GM19452 (cell line): ENCODE data around the gene RNF180.
A peak's percentile ranks its signal among the peaks of the same experiment; 100 is the strongest.
"Not testable (repeated sequence)": the region's sequence is repeated elsewhere in the genome, so short reads cannot be mapped to it uniquely, and the experiment has no call there.

ENCODE experiments used
- ATAC-seq: cut with Tn5 transposase; IDR thresholded peaks from one replicate; pipeline ENCODE4 v1.9.1; 2021; ENCODE audit not compliant: unreplicated experiment

The RNF180 gene

GRCh38 chr5:64180661-64181343, 15.2 kb downstream of the RNF180 start:
- no peak for ATAC-seq

GRCh38 chr5:64181440-64181839, 15.8 kb downstream of the RNF180 start:
- no peak for ATAC-seq

GRCh38 chr5:64183956-64184355, 18.3 kb downstream of the RNF180 start:
- no peak for ATAC-seq

- ATAC-seq = no peak
Observed at GRCh38 chr5:64184832-64185231, 19.2 kb downstream of the RNF180 start.

DNA sequence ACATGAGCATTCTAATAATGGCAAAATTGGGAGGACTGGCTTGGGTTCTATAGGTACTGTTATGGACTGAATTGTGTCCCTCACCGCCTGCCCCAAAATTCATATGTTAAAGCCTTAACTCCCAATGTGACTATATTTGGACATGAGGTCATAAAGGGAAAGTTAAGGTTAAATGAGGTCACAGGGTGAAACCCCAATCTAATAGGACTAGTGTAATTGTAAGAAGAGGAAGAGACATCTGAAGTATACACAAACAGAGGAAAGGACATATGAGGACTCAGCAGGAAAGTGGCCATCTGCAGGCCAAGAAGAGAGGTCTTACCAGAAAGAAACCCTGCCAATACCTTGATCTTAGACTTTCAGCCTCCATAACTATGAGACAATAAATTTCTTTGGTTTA, 23.1 kb downstream of the RNF180 start:
- no peak for ATAC-seq

DNA sequence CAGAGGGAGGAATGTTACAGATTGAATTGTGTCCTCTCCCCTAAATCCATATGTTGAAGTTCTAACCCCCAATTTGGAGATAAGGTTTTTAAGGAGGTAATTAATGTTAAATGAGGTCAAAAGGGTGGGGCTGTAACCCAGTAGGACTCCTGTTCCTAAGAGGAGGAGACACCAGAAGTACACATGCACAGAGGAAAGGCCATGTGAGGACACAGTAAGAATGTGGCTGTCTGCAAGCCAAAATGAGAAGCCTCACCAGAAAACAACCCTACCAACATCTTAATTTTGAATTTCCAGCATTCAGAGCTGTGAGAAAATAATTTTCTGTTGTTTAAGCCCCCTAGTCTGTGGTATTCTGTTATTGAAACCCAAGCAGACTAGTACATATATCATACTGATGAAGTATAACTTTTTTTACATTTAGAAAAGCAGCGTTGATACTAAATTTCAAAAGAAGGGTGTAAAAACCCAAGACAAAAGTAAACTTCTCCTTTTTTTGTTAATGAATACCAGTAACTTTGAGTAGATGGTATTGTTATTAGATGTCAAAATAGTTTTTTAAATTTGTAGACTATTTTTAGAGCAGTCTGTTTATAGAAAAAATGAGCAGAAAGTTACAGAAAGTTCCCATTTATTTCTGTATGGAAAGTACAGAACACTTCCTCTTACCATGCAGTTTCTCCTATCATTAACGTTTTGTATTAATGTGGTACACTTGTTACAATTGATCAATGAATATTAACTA, 25.1 kb downstream of the RNF180 start:
- no peak for ATAC-seq

GRCh38 chr5:64195981-64196380, 30.3 kb downstream of the RNF180 start:
- no peak for ATAC-seq

DNA sequence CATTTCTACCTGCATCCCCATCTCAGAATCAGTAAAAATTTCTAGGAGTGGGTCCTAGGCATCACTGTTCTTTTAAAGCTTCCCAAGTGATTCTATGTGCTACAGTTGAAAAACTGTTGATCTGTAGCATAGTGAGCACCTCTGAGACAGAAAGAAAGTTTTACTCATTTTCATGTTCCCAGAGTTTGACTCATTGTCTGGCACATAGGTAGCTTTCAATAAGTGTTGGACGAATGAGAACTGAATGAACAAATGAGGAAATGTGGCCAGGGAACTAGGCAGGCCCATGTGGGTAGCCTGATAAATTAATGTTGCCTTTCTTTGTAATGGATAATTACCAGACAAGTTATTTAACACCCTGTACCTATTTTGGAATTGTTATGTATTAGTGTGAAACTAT, 33.8 kb downstream of the RNF180 start:
- no peak for ATAC-seq

DNA sequence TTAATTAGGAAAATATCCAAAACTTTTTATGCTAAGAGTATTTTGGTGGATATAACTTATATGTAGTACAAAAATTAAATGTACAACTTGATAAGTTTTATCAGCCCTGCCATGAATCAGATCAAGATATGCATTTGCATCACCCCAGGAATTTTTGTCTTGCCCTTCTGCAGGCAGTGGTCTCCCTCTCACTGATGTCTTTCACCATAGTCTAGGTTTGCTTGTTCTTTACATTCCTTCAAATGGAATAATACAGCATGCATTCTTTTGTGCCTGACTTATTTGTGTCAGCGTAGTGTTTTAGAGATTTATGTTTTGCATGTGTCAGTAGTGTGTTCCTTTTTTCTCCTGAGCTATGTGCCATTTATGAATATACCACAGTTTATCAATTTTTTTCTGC, 36.4 kb downstream of the RNF180 start:
- no peak for ATAC-seq

GRCh38 chr5:64206653-64207052, 41.0 kb downstream of the RNF180 start:
- ATAC-seq = no peak

- no peak for ATAC-seq
Observed at GRCh38 chr5:64207978-64208377, 42.3 kb downstream of the RNF180 start.

DNA sequence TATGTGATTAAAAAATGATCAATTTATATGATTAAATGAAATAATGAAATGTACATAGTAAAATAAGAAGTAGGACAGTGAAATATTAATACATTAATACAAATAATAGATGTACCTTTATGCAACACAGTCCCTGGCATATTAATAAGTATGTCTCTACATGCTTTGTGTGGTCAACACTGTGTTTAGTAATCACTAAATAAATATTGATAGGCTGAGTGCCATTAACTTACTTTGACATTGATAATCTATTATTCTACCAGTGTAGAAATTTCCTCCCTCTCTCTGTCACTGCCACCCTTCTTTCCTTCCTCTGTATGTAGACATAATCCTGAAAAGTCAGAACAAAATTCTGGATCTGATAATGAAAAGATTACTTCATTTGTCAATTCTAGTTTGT, 43.7 kb downstream of the RNF180 start:
- ATAC-seq = no peak

GRCh38 chr5:64210866-64211265, 45.2 kb downstream of the RNF180 start:
- ATAC-seq = no peak

DNA sequence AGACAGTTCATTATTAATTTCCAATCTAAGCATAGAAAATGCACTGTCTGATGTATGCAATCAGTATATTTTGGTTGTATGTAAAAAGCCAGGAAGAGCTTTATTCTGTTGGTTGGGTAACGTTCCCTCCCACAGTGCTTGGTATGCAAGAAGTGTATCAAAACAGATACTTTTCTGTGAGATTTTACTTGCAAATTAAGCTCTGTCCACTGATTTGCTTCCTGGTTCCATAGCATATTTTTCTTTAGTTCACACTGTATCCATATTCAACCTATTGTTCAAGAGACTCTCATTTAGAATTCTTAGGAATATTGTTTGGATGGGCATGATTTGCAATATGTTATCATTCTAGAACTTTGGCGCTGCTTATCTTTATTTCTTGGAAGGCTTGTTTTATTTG, 47.4 kb downstream of the RNF180 start:
- no peak for ATAC-seq

- no peak for ATAC-seq
Observed at GRCh38 chr5:64213531-64213930, 47.9 kb downstream of the RNF180 start.

- ATAC-seq = no peak
Observed at GRCh38 chr5:64214132-64214531, 48.5 kb downstream of the RNF180 start.

- ATAC-seq = no peak
Observed at GRCh38 chr5:64221911-64222310, 56.3 kb downstream of the RNF180 start.

GRCh38 chr5:64225286-64225981, 59.8 kb downstream of the RNF180 start:
- not testable (repeated sequence) for ATAC-seq

DNA sequence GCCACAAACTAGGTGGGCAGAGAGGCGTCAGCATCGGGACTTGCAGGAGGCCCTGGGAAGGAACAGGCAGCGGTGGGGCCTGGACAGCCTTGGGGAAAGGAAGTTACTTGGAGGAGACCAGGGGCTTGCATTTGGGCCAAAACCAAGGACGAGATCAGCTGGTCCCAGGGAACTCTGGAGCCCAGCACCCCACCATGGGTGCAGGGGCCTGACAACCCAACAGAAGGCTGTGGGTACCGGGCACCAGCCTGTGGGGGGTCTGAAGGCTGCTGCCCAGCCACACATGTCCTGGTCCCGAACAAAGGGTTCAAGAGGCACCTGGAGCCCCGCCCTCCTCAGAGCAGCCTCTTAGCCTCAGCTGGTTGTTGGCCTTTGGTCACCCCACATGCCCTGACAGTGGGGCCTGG, 61.5 kb downstream of the RNF180 start:
- not testable (repeated sequence) for ATAC-seq

DNA sequence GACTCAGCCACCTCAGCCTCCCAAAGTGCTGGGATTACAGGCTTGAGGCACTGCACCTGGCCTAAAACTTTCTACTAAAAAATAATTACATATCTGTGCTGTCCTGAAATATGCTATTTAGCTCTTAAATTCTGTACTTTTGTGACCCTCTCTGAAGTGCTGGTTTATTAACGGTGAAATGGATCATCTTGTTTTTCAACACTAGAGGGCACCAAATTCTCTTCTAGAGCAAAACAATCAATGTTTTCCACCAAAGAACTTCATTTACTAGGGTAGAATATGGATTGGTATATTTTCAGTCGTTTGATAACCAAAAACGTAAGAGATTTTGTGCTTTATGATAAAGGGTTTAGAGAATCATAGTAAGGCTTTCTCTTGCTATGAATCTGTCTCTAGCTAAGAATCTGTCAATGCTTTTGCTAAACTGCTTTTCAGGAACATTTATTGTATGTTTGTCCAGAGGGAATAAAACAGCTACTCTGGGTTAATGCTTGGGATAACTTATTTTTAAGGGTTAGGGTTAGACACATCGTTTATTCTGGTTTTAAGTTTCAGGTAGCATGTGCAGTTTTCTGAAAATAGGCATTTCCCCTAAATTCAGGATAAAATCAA, 63.6 kb downstream of the RNF180 start:
- peak; percentile 77 for ATAC-seq

- ATAC-seq = no peak
Observed at GRCh38 chr5:64260756-64261155, 95.1 kb downstream of the RNF180 start.

GRCh38 chr5:64269164-64269563, 103.5 kb downstream of the RNF180 start:
- ATAC-seq = no peak
